ENCODE data around the gene TMEM273.

GRCh38 chr10:49176310-49177268, 11.6 kb downstream of the TMEM273 start:
- TF ChIP-seq, protein P1, sequence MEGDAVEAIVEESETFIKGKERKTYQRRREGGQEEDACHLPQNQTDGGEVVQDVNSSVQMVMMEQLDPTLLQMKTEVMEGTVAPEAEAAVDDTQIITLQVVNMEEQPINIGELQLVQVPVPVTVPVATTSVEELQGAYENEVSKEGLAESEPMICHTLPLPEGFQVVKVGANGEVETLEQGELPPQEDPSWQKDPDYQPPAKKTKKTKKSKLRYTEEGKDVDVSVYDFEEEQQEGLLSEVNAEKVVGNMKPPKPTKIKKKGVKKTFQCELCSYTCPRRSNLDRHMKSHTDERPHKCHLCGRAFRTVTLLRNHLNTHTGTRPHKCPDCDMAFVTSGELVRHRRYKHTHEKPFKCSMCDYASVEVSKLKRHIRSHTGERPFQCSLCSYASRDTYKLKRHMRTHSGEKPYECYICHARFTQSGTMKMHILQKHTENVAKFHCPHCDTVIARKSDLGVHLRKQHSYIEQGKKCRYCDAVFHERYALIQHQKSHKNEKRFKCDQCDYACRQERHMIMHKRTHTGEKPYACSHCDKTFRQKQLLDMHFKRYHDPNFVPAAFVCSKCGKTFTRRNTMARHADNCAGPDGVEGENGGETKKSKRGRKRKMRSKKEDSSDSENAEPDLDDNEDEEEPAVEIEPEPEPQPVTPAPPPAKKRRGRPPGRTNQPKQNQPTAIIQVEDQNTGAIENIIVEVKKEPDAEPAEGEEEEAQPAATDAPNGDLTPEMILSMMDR (IDR thresholded peaks at IDR 0.05; ENCODE audit: low read depth, low read length): 0 out of 2 replicates have a peak, but pooled peaks have one; percentile 15
- TF ChIP-seq EZH2phosphoT487 (IDR thresholded peaks at IDR 0.05; ENCODE audit: low read depth): no peak
